ENCODE data around the gene SYT15. TPM values are rescaled to one million over a fixed set of nuclear protein-coding genes. Genes with fewer than 3 reads are reported as not detected.
"Not testable (repeated sequence)": the region's sequence is repeated elsewhere in the genome, so short reads cannot be mapped to it uniquely, and the experiment has no call there.

SYT15 gene
- 10 to 100 TPM; 20.1 to 30.9 TPM for total RNA-seq
- polyA plus RNA-seq (ENCODE audit: insufficient read length in 6 of 6), result 10 to 100 TPM; 19.3 to 43.1 (median 24.9) TPM
- long read RNA-seq, donor 1, partial matches to known transcripts, result 0 of 1 reads
- long read RNA-seq, donor 1, other reads (novel, unspliced or antisense), result 0 of 1 reads
- long read RNA-seq, donor 2, result 0 reads
- long read RNA-seq, donor 3, full-length matches to known transcripts, result 1 of 1 reads
- long read RNA-seq, donor 3, partial matches to known transcripts, result 0 of 1 reads
- long read RNA-seq, donor 3, other reads (novel, unspliced or antisense), result 0 of 1 reads
- long read RNA-seq, donor 4, partial matches to known transcripts, result 0 of 6 reads
- long read RNA-seq, donor 4, other reads (novel, unspliced or antisense), result 3 of 6 reads
- long read RNA-seq, donor 5, result 0 reads
- long read RNA-seq, donor 6, result 0 reads
- long read RNA-seq, donor 7, partial matches to known transcripts, result 7 of 7 reads
- long read RNA-seq, donor 7, other reads (novel, unspliced or antisense), result 0 of 7 reads
- long read RNA-seq, donor 8, partial matches to known transcripts, result 5 of 6 reads
- long read RNA-seq, donor 8, other reads (novel, unspliced or antisense), result 0 of 6 reads
- long read RNA-seq, donor 9, result 0 reads
- long read RNA-seq, donor 10, partial matches to known transcripts, result 2 of 2 reads
- long read RNA-seq, donor 10, other reads (novel, unspliced or antisense), result 0 of 2 reads
- long read RNA-seq, donor 11, result 0 reads
- long read RNA-seq, donor 12, result 0 reads

DNA sequence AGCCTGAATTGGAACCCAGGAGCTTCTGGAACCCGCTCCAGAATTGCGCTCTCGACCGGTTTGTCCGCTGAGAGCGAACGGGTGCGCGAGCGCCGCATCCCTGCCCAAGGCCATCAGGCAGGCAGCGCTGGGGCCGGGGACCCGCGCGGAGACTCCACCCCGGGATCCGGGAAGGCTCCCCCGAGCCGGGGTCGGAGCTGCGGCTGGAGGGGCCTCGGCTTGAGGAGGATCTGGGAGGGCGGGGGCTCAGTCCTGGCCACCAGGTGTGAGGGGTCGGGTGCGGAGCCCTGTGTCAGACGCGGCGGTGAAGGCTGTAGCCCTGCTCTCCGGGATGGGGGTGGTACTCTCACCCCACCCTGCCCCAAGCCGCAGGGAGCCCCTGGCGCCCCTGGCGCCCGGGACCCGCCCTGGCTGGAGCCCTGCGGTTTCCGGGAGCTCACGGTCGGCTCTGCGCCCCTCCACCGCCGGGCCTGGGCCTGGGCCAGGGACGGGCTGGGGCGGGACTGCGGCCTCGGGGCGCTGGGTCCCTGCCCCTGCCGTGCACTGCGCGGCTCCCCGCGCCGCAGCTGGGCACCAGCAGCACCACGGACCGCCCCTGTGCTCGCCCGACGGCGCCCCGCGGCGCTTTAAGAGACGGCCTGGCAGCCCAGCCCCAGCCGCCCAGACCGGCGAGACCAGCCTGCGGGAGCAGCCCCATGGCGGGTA lies at the start of gene SYT15:
Gene SYT15 (plus strand): TSS at position 655 of the 705 bp plus-strand sequence. CDS start 41 bp downstream, at position 696.
- H3K9me3 ChIP-seq; H3K36me3 ChIP-seq; intact Hi-C loops (cut with DNase I); H3K4me1 ChIP-seq; H3K27ac ChIP-seq; H3K27me3 ChIP-seq; DNase-seq: not testable (repeated sequence)
- peak within 1 kb of the TSS in 1 of 2 donors; percentile 18 for H3K4me3 ChIP-seq
- peak; percentile 50 for ATAC-seq

DNA sequence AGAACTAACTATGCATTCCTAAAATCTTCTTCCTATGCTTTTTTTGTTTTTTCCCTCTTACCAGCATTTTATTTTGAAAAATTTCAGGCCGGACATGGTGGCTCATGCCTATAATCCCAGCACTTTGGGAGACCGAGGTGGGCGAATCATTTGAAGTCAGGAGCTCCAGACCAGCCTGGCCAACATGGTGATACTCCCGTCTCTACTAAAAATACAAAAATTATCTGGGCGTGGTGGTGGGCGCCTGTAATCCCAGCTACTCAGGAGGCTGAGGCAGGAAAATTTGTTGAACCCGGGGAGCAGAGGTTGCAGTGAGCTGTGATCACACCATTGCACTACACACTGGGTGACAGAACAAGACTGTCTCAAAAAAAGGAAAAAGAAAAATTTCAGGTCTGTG lies 49.2 kb upstream of the SYT15 start:
- H3K36me3 ChIP-seq; ATAC-seq; H3K27ac ChIP-seq; H3K4me1 ChIP-seq; H3K9me3 ChIP-seq; H3K27me3 ChIP-seq; intact Hi-C loops (cut with DNase I); H3K4me3 ChIP-seq: not testable (repeated sequence)
- peak in 1 of 4 donors; percentile 26 for DNase-seq

DNA sequence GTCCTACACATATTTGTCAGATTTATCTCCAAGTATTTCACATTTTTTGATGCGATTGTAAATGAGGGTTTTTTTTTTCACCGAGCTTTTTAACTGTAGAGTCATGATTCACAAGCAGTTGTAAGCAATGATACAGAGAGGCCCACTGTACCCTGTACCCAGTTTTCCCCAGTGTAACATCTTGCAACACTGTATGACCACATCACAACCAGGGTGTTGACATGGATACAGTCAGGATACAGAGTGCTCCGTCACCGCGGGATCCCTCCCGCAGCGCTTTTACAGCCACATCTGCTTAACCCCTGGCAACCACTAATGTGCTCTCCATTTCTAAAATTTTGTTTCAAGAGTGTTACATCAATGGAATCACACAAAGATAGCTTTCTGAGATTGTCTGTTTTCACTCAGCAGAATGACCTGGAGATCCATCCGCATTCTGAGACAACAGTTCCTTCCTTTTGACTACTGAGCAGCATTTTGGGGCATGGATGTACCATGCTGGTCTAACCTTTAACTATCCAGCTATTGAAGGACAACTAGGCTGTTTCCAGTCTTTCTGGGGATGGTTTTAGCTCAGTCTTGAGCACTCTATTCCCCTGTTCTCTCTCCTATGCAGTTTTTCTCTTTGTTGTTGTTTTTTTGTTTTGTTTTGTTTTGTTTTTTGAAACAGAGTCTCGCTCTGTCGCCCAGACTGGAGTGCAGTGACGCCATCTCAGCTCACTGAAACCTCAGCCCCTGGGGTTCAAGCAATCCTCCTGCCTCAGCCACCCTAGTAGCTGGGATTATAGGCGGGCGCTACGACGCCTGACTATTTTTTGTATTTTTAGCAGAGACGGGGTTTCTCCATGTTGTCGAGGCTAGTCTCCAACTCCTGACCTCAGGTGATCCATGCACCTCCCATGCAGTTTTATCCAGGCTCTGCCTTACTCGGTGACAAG lies 48.4 kb upstream of the SYT15 start:
- TF ChIP-seq, protein P1, sequence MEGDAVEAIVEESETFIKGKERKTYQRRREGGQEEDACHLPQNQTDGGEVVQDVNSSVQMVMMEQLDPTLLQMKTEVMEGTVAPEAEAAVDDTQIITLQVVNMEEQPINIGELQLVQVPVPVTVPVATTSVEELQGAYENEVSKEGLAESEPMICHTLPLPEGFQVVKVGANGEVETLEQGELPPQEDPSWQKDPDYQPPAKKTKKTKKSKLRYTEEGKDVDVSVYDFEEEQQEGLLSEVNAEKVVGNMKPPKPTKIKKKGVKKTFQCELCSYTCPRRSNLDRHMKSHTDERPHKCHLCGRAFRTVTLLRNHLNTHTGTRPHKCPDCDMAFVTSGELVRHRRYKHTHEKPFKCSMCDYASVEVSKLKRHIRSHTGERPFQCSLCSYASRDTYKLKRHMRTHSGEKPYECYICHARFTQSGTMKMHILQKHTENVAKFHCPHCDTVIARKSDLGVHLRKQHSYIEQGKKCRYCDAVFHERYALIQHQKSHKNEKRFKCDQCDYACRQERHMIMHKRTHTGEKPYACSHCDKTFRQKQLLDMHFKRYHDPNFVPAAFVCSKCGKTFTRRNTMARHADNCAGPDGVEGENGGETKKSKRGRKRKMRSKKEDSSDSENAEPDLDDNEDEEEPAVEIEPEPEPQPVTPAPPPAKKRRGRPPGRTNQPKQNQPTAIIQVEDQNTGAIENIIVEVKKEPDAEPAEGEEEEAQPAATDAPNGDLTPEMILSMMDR (IDR thresholded peaks at IDR 0.05), result no peak
- peaks cover 0 to under 1% of the 10 kb centered on the region in 2 donors for H3K27me3 ChIP-seq
- ATAC-seq, result no peak
- H3K4me3 ChIP-seq, result no peak overlapping the region
- no peak overlapping the region for H3K27ac ChIP-seq
- intact Hi-C loops (cut with DNase I), result no loop called here
- no peaks in the 10 kb centered on the region for H3K4me1 ChIP-seq
- H3K36me3 ChIP-seq, result no peaks in the 10 kb centered on the region
- H3K9me3 ChIP-seq, result no peaks in the 10 kb centered on the region
- peak in 2 of 4 donors; percentile 25 to 78 for DNase-seq

DNA sequence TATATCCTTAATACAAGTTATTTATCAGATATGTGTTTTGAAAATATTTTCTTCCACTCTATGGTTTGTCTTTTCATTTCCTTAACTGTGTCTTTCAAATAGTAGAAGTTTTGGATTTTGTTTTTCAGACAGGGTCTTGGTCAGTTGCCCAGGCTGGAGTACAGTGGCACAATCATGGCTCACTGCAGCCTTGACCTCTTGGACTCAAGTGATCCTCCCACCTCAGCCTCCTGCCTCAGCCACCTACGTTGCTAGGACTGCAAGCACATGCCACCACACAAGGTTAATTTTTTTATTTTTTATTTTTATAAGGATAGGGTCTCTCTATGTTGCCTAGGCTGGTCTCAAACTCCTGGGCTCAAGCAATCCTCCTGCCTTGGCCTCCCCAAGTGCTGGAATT lies 46.7 kb upstream of the SYT15 start:
- ATAC-seq; H3K9me3 ChIP-seq; H3K4me3 ChIP-seq; H3K4me1 ChIP-seq; H3K36me3 ChIP-seq; H3K27me3 ChIP-seq; H3K27ac ChIP-seq; intact Hi-C loops (cut with DNase I): not testable (repeated sequence)
- peak in 1 of 4 donors; percentile 26 for DNase-seq

DNA sequence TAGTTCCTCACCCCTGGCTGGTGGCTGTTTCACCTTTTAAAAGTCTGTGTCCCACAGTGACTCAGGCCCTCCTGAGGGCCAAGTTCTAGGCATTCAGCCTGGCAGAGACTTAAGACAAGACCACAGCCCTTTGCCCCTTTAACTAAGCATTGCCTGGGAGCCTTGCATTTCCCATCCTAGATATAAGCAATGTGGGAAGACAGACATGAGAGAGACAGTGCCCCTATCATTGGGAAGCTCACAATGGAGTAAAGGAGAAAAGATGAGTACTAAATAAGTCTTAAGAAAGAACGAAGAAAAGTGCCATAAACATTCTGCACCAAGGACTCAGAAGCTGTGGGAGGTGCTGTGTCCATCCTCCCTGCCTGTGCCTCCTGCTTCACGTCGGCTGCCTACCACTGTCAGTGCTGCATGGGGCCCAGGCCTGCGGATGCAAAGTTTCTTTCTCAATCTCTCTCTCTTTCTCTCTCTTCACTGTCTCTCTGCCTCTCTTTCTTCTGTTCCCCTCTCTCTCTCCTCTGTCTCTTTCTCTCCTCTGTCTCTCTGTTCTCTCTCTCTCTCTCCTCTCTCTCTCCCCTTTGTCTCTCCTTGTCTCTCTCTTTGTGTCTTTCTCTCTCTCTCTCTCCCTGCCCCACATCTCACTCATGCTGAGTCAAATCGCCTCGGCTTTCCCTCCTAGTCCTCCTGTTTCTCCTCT lies 44.0 kb upstream of the SYT15 start:
- DNase-seq (peak in 2 of 4 donors; percentile 31 to 74), ATAC-seq (no peak)
- Histone ChIP-seq H3K9me3 (no peaks in the 10 kb centered on the region), H3K27me3 (peaks cover 0 to 11% of the 10 kb centered on the region in 2 donors), H3K4me3 (no peak overlapping the region), H3K27ac (no peak overlapping the region), H3K36me3 (no peaks in the 10 kb centered on the region), H3K4me1 (no peaks in the 10 kb centered on the region)
- intact Hi-C loops (cut with DNase I), result no loop called here
- TF ChIP-seq, protein P1 (IDR thresholded peaks at IDR 0.05), result no peak

Measured in left lung (tissue), 14 donors.